ENCODE data around the gene CNP.
"Not testable (repeated sequence)": the region's sequence is repeated elsewhere in the genome, so short reads cannot be mapped to it uniquely, and the experiment has no call there.

Gene CNP

DNA sequence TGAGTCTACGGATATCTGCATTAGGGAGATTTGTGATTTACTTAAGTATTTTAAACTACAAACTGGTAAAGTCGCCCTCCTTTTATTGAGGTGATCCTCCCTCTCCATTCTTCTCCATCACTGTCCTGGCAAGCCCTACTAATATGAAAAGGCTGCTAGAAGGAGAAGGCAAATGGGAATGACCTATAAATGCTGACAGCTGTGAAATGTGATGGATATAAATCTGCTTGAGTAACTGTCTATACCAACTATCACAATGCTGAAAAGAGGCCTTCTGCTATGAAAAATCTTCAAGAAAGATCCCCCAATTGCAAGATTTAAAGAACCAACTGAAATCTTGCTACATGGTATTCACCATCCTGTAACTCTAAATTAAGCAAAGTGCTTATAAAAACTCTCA lies 35.1 kb downstream of the CNP start:
- no peak overlapping the region for H3K9ac ChIP-seq (ENCODE audit: low read depth in 1 of 2, low read length in 2 of 2)
- H3K4me3 ChIP-seq (ENCODE audit: low read depth in 1 of 2, low read length in 2 of 2): no peak overlapping the region
- no peaks in the 10 kb centered on the region for H3K27me3 ChIP-seq (ENCODE audit: control insufficient read depth in 1 of 2, insufficient read depth in 2 of 2, low read length in 2 of 2)
- no peaks in the 10 kb centered on the region for H3K9me3 ChIP-seq (ENCODE audit: control insufficient read depth in 1 of 2, low read length in 2 of 2)
- H3K27ac ChIP-seq (ENCODE audit: low read depth, low read length): no peak overlapping the region
- H3K4me1 ChIP-seq (ENCODE audit: control insufficient read depth in 1 of 2, insufficient read depth in 2 of 2, low read length in 2 of 2): peaks cover 24 to 44% of the 10 kb centered on the region in 2 donors
- peaks cover 11 to 33% of the 10 kb centered on the region in 2 donors for H3K36me3 ChIP-seq (ENCODE audit: control insufficient read depth in 1 of 2, insufficient read depth in 2 of 2, low read length in 2 of 2)

DNA sequence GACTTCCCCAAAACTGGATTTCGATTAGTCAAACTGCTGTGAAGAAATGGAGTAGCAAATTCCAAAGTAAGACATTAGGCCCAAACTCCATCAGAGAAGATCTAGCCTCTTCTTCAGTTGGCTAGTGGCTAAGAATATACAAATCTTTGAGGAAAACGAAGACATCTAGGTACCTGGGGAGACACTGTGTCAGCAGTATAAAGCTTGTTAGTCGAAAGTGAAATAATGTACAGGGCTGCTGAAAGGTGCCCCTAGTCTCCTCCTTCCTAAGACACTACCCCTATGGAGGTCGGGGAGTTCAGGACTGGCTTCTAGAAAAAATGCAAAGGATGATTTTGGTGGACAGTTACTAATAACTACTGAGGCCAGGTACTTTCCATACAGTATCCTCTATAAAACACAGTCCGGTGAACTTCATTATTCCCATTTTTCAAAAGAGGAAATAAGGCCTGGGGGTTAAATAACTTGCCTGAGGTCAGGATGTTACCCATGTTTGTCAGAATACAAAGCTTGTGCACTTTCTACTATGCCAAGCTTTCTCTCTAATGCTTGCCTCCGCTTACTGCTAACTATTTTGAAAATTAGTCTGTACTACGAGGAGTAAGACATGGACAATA lies 35.7 kb downstream of the CNP start:
- H3K27me3 ChIP-seq (ENCODE audit: control insufficient read depth in 1 of 2, insufficient read depth in 2 of 2, low read length in 2 of 2): no peaks in the 10 kb centered on the region
- peak overlapping the region in 1 of 2 donors; percentile 31 for H3K4me3 ChIP-seq (ENCODE audit: low read depth in 1 of 2, low read length in 2 of 2)
- no peak overlapping the region for H3K27ac ChIP-seq (ENCODE audit: low read depth, low read length)
- H3K4me1 ChIP-seq (ENCODE audit: control insufficient read depth in 1 of 2, insufficient read depth in 2 of 2, low read length in 2 of 2): peaks cover 24 to 44% of the 10 kb centered on the region in 2 donors
- H3K36me3 ChIP-seq (ENCODE audit: control insufficient read depth in 1 of 2, insufficient read depth in 2 of 2, low read length in 2 of 2): peaks cover 7 to 28% of the 10 kb centered on the region in 2 donors
- H3K9me3 ChIP-seq (ENCODE audit: control insufficient read depth in 1 of 2, low read length in 2 of 2): no peaks in the 10 kb centered on the region
- no peak overlapping the region for H3K9ac ChIP-seq (ENCODE audit: low read depth in 1 of 2, low read length in 2 of 2)

DNA sequence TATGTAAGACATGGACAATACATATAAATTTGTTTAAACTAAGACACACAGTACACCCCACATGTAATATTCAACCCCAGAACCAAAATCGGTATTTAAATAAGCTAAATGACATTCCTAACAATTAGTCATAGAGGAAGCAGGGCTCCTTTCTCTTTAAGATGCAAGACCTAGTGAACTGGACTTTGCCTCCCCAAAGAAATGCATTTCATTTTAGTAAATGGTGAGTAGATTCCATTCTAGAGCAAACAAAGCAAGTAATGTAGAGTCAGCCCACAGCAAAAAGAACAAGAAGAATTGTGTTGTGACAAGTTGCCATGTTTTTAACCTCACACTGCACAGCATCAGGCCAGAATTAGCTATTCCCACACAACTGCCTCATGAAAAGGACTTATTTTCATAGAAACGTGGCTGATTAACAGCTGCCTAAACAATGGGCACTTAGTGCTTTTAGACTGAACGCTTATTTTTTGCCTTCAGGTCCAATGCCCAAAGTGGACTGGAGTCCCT lies 36.3 kb downstream of the CNP start:
- peaks cover 24 to 44% of the 10 kb centered on the region in 2 donors for H3K4me1 ChIP-seq (ENCODE audit: control insufficient read depth in 1 of 2, insufficient read depth in 2 of 2, low read length in 2 of 2)
- no peaks in the 10 kb centered on the region for H3K27me3 ChIP-seq (ENCODE audit: control insufficient read depth in 1 of 2, insufficient read depth in 2 of 2, low read length in 2 of 2)
- H3K36me3 ChIP-seq (ENCODE audit: control insufficient read depth in 1 of 2, insufficient read depth in 2 of 2, low read length in 2 of 2): peaks cover 7 to 22% of the 10 kb centered on the region in 2 donors
- H3K27ac ChIP-seq (ENCODE audit: low read depth, low read length): no peak overlapping the region
- H3K4me3 ChIP-seq (ENCODE audit: low read depth in 1 of 2, low read length in 2 of 2): peak overlapping the region; percentile 31 to 46
- peak overlapping the region in 1 of 2 donors; percentile 48 for H3K9ac ChIP-seq (ENCODE audit: low read depth in 1 of 2, low read length in 2 of 2)
- H3K9me3 ChIP-seq (ENCODE audit: control insufficient read depth in 1 of 2, low read length in 2 of 2): no peaks in the 10 kb centered on the region

DNA sequence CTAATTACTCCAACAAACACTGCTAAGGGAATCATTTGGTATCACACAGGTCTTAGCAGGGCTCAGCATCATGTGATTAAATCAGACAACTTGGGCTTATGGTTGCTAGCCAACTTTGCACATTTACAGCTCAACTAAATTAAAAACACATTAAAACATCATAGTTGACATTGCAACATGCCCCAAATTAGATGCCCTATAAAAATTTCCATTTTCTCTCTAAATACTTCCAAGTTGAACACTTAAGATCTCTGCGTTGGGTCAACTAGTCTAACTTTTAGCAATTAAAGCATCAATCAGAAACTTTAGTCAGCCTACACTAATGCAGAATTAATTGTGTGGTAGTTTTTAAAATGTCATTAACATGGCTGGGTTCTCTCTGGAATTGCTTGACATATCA lies 38.6 kb downstream of the CNP start:
- Histone ChIP-seq H3K27me3 (ENCODE audit: control insufficient read depth in 1 of 2, insufficient read depth in 2 of 2, low read length in 2 of 2) (no peaks in the 10 kb centered on the region), H3K27ac (ENCODE audit: low read depth, low read length) (no peak overlapping the region), H3K9ac (ENCODE audit: low read depth in 1 of 2, low read length in 2 of 2) (no peak overlapping the region), H3K36me3 (ENCODE audit: control insufficient read depth in 1 of 2, insufficient read depth in 2 of 2, low read length in 2 of 2) (peaks cover 0 to 22% of the 10 kb centered on the region in 2 donors), H3K4me3 (ENCODE audit: low read depth in 1 of 2, low read length in 2 of 2) (no peak overlapping the region), H3K4me1 (ENCODE audit: control insufficient read depth in 1 of 2, insufficient read depth in 2 of 2, low read length in 2 of 2) (peaks cover 24 to 43% of the 10 kb centered on the region in 2 donors), H3K9me3 (ENCODE audit: control insufficient read depth in 1 of 2, low read length in 2 of 2) (no peaks in the 10 kb centered on the region)

DNA sequence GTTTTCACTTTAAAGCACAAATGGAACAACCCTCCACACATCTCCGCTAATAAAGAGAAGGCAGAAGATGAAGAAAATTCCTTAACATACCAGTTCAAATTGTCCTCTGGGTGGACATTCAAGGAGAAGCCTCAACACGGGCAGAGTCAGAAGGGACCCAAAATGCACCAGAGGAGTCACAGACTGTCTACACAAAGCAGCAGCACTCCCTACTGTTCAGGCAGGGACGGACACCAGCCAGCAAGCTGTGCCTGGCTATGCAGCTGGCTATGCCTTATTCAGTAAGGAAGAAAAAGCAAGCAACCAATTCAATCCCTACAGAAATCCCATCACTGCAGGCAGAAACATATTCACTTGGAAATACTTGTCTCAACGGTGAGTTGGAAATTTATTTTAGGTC lies 42.6 kb downstream of the CNP start:
- peaks cover 8 to 30% of the 10 kb centered on the region in 2 donors for H3K4me1 ChIP-seq (ENCODE audit: control insufficient read depth in 1 of 2, insufficient read depth in 2 of 2, low read length in 2 of 2)
- H3K4me3 ChIP-seq (ENCODE audit: low read depth in 1 of 2, low read length in 2 of 2): no peak overlapping the region
- H3K9ac ChIP-seq (ENCODE audit: low read depth in 1 of 2, low read length in 2 of 2): no peak overlapping the region
- no peak overlapping the region for H3K27ac ChIP-seq (ENCODE audit: low read depth, low read length)
- H3K36me3 ChIP-seq (ENCODE audit: control insufficient read depth in 1 of 2, insufficient read depth in 2 of 2, low read length in 2 of 2): peaks cover 0 to 10% of the 10 kb centered on the region in 2 donors
- no peaks in the 10 kb centered on the region for H3K27me3 ChIP-seq (ENCODE audit: control insufficient read depth in 1 of 2, insufficient read depth in 2 of 2, low read length in 2 of 2)
- no peaks in the 10 kb centered on the region for H3K9me3 ChIP-seq (ENCODE audit: control insufficient read depth in 1 of 2, low read length in 2 of 2)

DNA sequence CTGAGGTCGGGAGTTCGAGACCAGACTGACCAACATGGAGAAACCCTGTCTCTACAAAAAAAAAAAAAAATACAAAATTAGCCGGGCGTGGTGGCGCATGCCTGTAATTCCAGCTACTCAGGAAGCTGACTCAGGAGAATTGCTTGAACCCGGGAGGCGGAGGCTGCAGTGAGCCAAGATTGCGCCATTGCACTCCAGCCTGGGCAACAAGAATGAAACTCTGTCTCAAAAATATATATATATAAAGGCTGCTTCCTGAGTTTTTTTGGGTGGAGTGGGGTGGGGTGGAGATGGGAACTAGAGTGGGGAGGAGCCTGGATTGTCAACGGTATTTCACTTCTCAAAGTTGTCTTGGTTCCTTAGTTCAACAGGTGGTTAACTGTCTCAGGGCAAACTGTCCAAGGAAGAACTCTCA lies 43.7 kb downstream of the CNP start:
- not testable (repeated sequence) for H3K27me3 ChIP-seq (ENCODE audit: control insufficient read depth in 1 of 2, insufficient read depth in 2 of 2, low read length in 2 of 2); H3K9me3 ChIP-seq (ENCODE audit: control insufficient read depth in 1 of 2, low read length in 2 of 2); H3K27ac ChIP-seq (ENCODE audit: low read depth, low read length); H3K4me3 ChIP-seq (ENCODE audit: low read depth in 1 of 2, low read length in 2 of 2); H3K9ac ChIP-seq (ENCODE audit: low read depth in 1 of 2, low read length in 2 of 2); H3K36me3 ChIP-seq (ENCODE audit: control insufficient read depth in 1 of 2, insufficient read depth in 2 of 2, low read length in 2 of 2)
- H3K4me1 ChIP-seq (ENCODE audit: control insufficient read depth in 1 of 2, insufficient read depth in 2 of 2, low read length in 2 of 2): peaks cover 12 to 24% of the 10 kb centered on the region in 2 donors

DNA sequence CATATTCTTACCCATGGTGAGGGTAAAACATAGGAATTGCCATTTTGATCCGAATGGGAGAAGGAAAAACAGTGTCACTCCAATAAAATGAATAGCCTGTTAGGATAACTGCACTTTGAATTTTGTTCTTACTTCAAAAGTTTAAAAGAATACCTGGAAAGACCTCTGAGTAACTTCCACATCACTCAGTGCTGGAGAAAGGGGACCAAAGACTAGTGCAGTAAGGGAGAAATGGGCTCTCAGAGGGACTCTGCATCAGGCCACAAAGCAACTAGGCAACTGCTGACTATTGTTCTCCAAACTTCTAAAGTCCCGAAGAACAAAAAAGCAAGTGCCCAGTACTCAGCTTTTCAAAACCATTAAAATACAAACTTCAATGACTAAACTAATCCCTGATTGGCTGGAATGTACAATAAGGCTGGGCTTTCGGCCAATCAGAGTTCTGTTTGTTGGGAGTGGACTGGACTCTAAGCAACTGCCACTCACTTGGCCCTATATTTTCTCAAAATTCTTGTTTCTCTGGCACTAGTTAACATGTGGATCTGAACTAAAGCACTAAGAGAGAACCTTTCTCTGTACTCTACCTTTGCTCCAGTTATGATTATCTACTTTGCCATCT lies 44.4 kb downstream of the CNP start:
- peaks cover 20 to 26% of the 10 kb centered on the region in 2 donors for H3K4me1 ChIP-seq (ENCODE audit: control insufficient read depth in 1 of 2, insufficient read depth in 2 of 2, low read length in 2 of 2)
- H3K9me3 ChIP-seq (ENCODE audit: control insufficient read depth in 1 of 2, low read length in 2 of 2): no peaks in the 10 kb centered on the region
- peaks cover 0 to 10% of the 10 kb centered on the region in 2 donors for H3K36me3 ChIP-seq (ENCODE audit: control insufficient read depth in 1 of 2, insufficient read depth in 2 of 2, low read length in 2 of 2)
- H3K27me3 ChIP-seq (ENCODE audit: control insufficient read depth in 1 of 2, insufficient read depth in 2 of 2, low read length in 2 of 2): no peaks in the 10 kb centered on the region
- no peak overlapping the region for H3K27ac ChIP-seq (ENCODE audit: low read depth, low read length)
- H3K4me3 ChIP-seq (ENCODE audit: low read depth in 1 of 2, low read length in 2 of 2): no peak overlapping the region
- H3K9ac ChIP-seq (ENCODE audit: low read depth in 1 of 2, low read length in 2 of 2): no peak overlapping the region

DNA sequence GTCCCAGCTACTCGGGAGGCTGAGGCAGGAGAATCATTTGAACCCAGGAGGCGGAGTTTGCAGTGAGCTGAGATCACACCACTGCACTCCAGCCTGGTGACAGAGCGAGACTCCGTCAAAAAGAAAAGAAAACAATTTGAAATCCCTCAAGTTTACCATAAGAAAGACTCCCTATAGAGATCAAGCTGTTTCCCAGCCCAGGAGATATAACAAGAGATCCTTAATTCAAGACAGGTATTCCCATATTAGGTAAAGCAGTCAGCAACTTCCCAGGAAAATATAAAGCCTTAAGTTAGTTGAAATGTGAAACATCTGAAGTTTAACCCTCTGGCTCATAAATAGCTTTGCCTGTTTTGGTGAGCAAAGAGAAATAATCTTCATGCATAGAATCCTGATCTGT lies 45.8 kb downstream of the CNP start:
- not testable (repeated sequence) for H3K9me3 ChIP-seq (ENCODE audit: control insufficient read depth in 1 of 2, low read length in 2 of 2); H3K4me3 ChIP-seq (ENCODE audit: low read depth in 1 of 2, low read length in 2 of 2); H3K36me3 ChIP-seq (ENCODE audit: control insufficient read depth in 1 of 2, insufficient read depth in 2 of 2, low read length in 2 of 2); H3K9ac ChIP-seq (ENCODE audit: low read depth in 1 of 2, low read length in 2 of 2); H3K27me3 ChIP-seq (ENCODE audit: control insufficient read depth in 1 of 2, insufficient read depth in 2 of 2, low read length in 2 of 2); H3K27ac ChIP-seq (ENCODE audit: low read depth, low read length)
- H3K4me1 ChIP-seq (ENCODE audit: control insufficient read depth in 1 of 2, insufficient read depth in 2 of 2, low read length in 2 of 2): peaks cover 26 to 31% of the 10 kb centered on the region in 2 donors

DNA sequence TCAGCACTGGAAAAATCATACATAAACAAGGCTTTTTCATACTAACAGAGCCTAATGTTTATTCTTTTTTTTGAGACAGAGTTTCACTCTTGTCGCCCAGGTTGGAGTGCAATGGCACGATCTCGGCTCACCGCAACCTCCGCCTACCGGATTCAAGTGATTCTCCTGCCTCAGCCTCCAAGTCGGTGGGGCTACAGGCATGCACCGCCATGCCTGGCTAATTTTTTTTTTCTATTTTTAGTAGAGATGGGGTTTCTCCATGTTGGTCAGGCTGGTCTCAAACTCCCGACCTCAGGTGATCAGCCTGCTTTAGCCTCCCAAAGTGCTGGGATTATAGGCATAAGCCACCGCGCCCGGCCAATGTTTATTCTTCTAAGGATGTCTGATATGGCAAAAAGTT lies 47.1 kb downstream of the CNP start:
- not testable (repeated sequence) for H3K9me3 ChIP-seq (ENCODE audit: control insufficient read depth in 1 of 2, low read length in 2 of 2); H3K4me3 ChIP-seq (ENCODE audit: low read depth in 1 of 2, low read length in 2 of 2); H3K9ac ChIP-seq (ENCODE audit: low read depth in 1 of 2, low read length in 2 of 2); H3K27ac ChIP-seq (ENCODE audit: low read depth, low read length); H3K36me3 ChIP-seq (ENCODE audit: control insufficient read depth in 1 of 2, insufficient read depth in 2 of 2, low read length in 2 of 2); H3K27me3 ChIP-seq (ENCODE audit: control insufficient read depth in 1 of 2, insufficient read depth in 2 of 2, low read length in 2 of 2)
- peaks cover 35 to 37% of the 10 kb centered on the region in 2 donors for H3K4me1 ChIP-seq (ENCODE audit: control insufficient read depth in 1 of 2, insufficient read depth in 2 of 2, low read length in 2 of 2)

DNA sequence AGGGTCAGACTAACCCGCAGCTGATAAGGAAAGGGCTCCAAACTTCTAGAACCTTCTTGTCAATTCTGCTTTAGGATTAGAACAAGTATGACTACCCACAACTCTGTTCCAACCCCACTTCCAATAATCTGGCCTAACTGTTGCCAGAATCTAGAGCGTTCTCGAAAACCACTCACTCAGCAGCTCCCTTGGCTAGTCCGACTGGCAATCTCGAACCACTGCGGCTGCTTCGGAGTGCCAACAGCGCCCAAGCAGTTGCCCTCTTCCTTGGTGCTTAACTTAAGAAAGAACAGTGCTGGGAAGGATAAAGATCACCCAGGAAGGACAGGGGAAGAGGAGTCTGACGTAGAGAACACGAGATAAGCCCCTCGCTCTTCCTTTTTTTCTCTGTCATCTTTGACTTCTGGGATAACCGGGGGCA lies 49.8 kb downstream of the CNP start:
- Histone ChIP-seq H3K4me3 (ENCODE audit: low read depth in 1 of 2, low read length in 2 of 2) (peak overlapping the region; percentile 98 to 99), H3K27ac (ENCODE audit: low read depth, low read length) (peak overlapping the region; percentile 86), H3K9ac (ENCODE audit: low read depth in 1 of 2, low read length in 2 of 2) (peak overlapping the region; percentile 99), H3K27me3 (ENCODE audit: control insufficient read depth in 1 of 2, insufficient read depth in 2 of 2, low read length in 2 of 2) (no peaks in the 10 kb centered on the region), H3K36me3 (ENCODE audit: control insufficient read depth in 1 of 2, insufficient read depth in 2 of 2, low read length in 2 of 2) (no peaks in the 10 kb centered on the region), H3K9me3 (ENCODE audit: control insufficient read depth in 1 of 2, low read length in 2 of 2) (no peaks in the 10 kb centered on the region), H3K4me1 (ENCODE audit: control insufficient read depth in 1 of 2, insufficient read depth in 2 of 2, low read length in 2 of 2) (peaks cover 38 to 41% of the 10 kb centered on the region in 2 donors)
